Lower lobe of right lung (tissue), 2 donors: ENCODE results near the gene NTHL1. TPM values are rescaled to one million over a fixed set of nuclear protein-coding genes. Genes with fewer than 3 reads are reported as not detected.

ENCODE experiments used
- ATAC-seq, 2 donors: fragments of 200-7000 bp; cut with Tn5 transposase; one replicate each; pipeline ENCODE4 v1.9.1; 2020 to 2022; ENCODE audit warnings: mild to moderate bottlenecking in 2 of 2, moderate library complexity in 2 of 2
- DNase-seq: peaks from one replicate; pipeline ENCODE4 v3.0.0-alpha.2; 2020
- H3K27ac ChIP-seq: fragments of 200-600 bp; one replicate; pipeline ENCODE4 v1.8.0; 2022
- H3K27me3 ChIP-seq: fragments of 200-600 bp; one replicate; pipeline ENCODE4 v1.8.0; 2022; ENCODE audit warnings: low read depth
- H3K36me3 ChIP-seq: fragments of 200-600 bp; one replicate; pipeline ENCODE4 v1.8.0; 2022; ENCODE audit warnings: mild to moderate bottlenecking
- H3K4me1 ChIP-seq: fragments of 200-600 bp; one replicate; pipeline ENCODE4 v1.8.0; 2022
- H3K4me3 ChIP-seq: fragments of 200-600 bp; one replicate; pipeline ENCODE4 v1.8.0; 2022; ENCODE audit warnings: mild to moderate bottlenecking
- H3K9me3 ChIP-seq: fragments of 200-600 bp; one replicate; pipeline ENCODE4 v1.8.0; 2022
- CTCF ChIP-seq: fragments of 200-600 bp; IDR thresholded peaks from one replicate; pipeline ENCODE4 v1.8.0; 2022; ENCODE audit warnings: antibody characterized with exemption, mild to moderate bottlenecking
- intact Hi-C: fragments of 100-400 bp; cut with DNase I; formaldehyde crosslinking; loops from one replicate; pipeline ENCODE4 v1.11.0; 2022
- total RNA-seq: library from RNA; stranded (reverse); fragmentation: NEBNext Ultra II Directional; extraction: Animal tissue kit (Norgen Biotek cat#: 25700); gene quantifications from one replicate; pipeline ENCODE4 v1.2.1, GENCODE V29; 2021
- donor health status: DM: no; HTN: yes; CAD: no; lungs with severe emphysema.

The NTHL1 gene
- total RNA-seq, 1 donor from 2014 or later = 24.3 TPM

- intact Hi-C loops = no loop called here
- H3K9me3 ChIP-seq = no peaks in the 10 kb centered on the region
- H3K27ac ChIP-seq = peak overlapping the region; percentile 51
- ATAC-seq = no peak
- peaks cover 64% of the 10 kb centered on the region for H3K36me3 ChIP-seq
- no peak for TF ChIP-seq CTCF
- no peak overlapping the region for H3K4me3 ChIP-seq
- H3K4me1 ChIP-seq = peaks cover 13% of the 10 kb centered on the region
- no peak for DNase-seq
- H3K27me3 ChIP-seq = no peaks in the 10 kb centered on the region
Measured at GRCh38 chr16:1997494-1998359, 49.9 kb downstream of the NTHL1 start.

- intact Hi-C loops = no loop called here
- Histone ChIP-seq H3K27ac (no peak overlapping the region), H3K36me3 (peaks cover 24% of the 10 kb centered on the region), H3K27me3 (peaks cover 23% of the 10 kb centered on the region), H3K4me3 (no peak overlapping the region), H3K9me3 (no peaks in the 10 kb centered on the region), H3K4me1 (peaks cover 33% of the 10 kb centered on the region)
- ATAC-seq (no peak), DNase-seq (peak; percentile 46)
- no peak for TF ChIP-seq CTCF
Measured at GRCh38 chr16:1993731-1994131, 53.9 kb downstream of the NTHL1 start.

- peak; percentile 58 for DNase-seq
- peaks cover 27% of the 10 kb centered on the region for H3K27me3 ChIP-seq
- intact Hi-C loops = no loop called here
Measured at GRCh38 chr16:1992704-1993317, 54.8 kb downstream of the NTHL1 start.

GRCh38 chr16:1991948-1992703 lies 55.5 kb downstream of the NTHL1 start:
- Histone ChIP-seq H3K9me3 (no peaks in the 10 kb centered on the region), H3K4me3 (peak overlapping the region; percentile 57), H3K4me1 (peaks cover 27% of the 10 kb centered on the region), H3K36me3 (peaks cover 11% of the 10 kb centered on the region), H3K27ac (peak overlapping the region; percentile 69), H3K27me3 (peaks cover 27% of the 10 kb centered on the region)
- no peak for TF ChIP-seq CTCF
- DNase-seq (peak; percentile 97), ATAC-seq (peak; percentile 89 to 94)
- intact Hi-C loops = no loop called here

More at GRCh38 chr16:1992704-1993317, 54.8 kb downstream of the NTHL1 start:
- H3K36me3 ChIP-seq = peaks cover 15% of the 10 kb centered on the region
- no peaks in the 10 kb centered on the region for H3K9me3 ChIP-seq
- peak; percentile 0 to 12 for ATAC-seq
- peak overlapping the region; percentile 19 for H3K4me3 ChIP-seq
- no peak for TF ChIP-seq CTCF
- peaks cover 27% of the 10 kb centered on the region for H3K4me1 ChIP-seq
- no peak overlapping the region for H3K27ac ChIP-seq

- H3K4me3 ChIP-seq = peak overlapping the region; percentile 57
- peaks cover 11% of the 10 kb centered on the region for H3K36me3 ChIP-seq
- no peak for TF ChIP-seq CTCF
- ATAC-seq (no peak), DNase-seq (no peak)
- peaks cover 27% of the 10 kb centered on the region for H3K27me3 ChIP-seq
- peaks cover 21% of the 10 kb centered on the region for H3K4me1 ChIP-seq
- intact Hi-C loops = no loop called here
- H3K27ac ChIP-seq = peak overlapping the region; percentile 69
- no peaks in the 10 kb centered on the region for H3K9me3 ChIP-seq
Measured at GRCh38 chr16:1991588-1991947, 56.1 kb downstream of the NTHL1 start.
